HepG2 (cell line): Measurements from ENCODE around the gene SCAPER. TPM values are rescaled to one million over a fixed set of nuclear protein-coding genes. Genes with fewer than 3 reads are reported as not detected.

Experiments
- BHLHE40 ChIP-seq: IDR thresholded peaks from 2 replicates; pipeline ENCODE4 v1.6.1; 2011; ENCODE audit warnings: low read length, improper control_type of control experiment
- KDM5B ChIP-seq: sonication (generic); formaldehyde crosslinking; IDR thresholded peaks from 2 replicates; pipeline ENCODE4 v1.4.0; 2020; ENCODE audit warnings: missing genetic modification reagents, mild to moderate bottlenecking, borderline replicate concordance
- NFE2L2 ChIP-seq: fragments of 150-350 bp; IDR thresholded peaks from 2 replicates; pipeline ENCODE4 v1.6.1; 2014; ENCODE audit warnings: low read length
- PHF21A ChIP-seq: sonication (generic); formaldehyde crosslinking; IDR thresholded peaks from 2 replicates; pipeline ENCODE4 v1.5.0; 2020; ENCODE audit warnings: mild to moderate bottlenecking, missing genetic modification reagents
- POLR2AphosphoS2 ChIP-seq: IDR thresholded peaks from 2 replicates; pipeline ENCODE4 v1.6.1; 2011; ENCODE audit warnings: low read depth, low read length, improper control_type of control experiment
- POLR2AphosphoS5 ChIP-seq: IDR thresholded peaks from 2 replicates; pipeline ENCODE4 v1.6.1; 2012; ENCODE audit warnings: low read depth, low read length
- ZNF207 ChIP-seq: fragments of 450-650 bp; IDR thresholded peaks from 2 replicates; pipeline ENCODE4 v1.6.1; 2016; ENCODE audit warnings: antibody characterized with exemption, borderline replicate concordance
- ZNF879 ChIP-seq: sonication (generic); formaldehyde crosslinking; IDR thresholded peaks from 2 replicates; pipeline ENCODE4 v1.8.1; 2023; ENCODE audit warnings: missing genetic modification reagents
- polyA plus RNA-seq, 8 experiments: library from polyadenylated mRNA; depleted of rRNA in 3 of 8; stranded (reverse) in 7 of 8; unstranded in 1 of 8; fragments of >200 nt; fragmentation: Illumina TruSeq in 4 of 8; extraction: Trizol in 4 of 8; gene quantifications; 2 replicates each; pipeline versions ENCODE4 v1.2.1 to v1.2.3, GENCODE V29; 2011 to 2016; ENCODE audit warnings: low read depth in 4 of 8, missing spikeins in 1 of 8, mixed read lengths in 1 of 8; ENCODE audit not compliant: insufficient read depth in 1 of 8
- total RNA-seq, 5 experiments: library from RNA; depleted of rRNA; stranded (reverse); fragments of >200 nt; fragmentation: Illumina TruSeq; extraction: Trizol; gene quantifications; 2 replicates each; pipeline ENCODE4 v1.2.3, GENCODE V29; 2016; ENCODE audit warnings: low read depth in 1 of 5
- TF ChIP-seq, protein P1 (sequence below): sonication (generic); formaldehyde crosslinking; IDR thresholded peaks from one replicate; pipeline ENCODE4 v1.5.1; 2020; ENCODE audit warnings: mild to moderate bottlenecking, missing genetic modification reagents; ENCODE audit errors: not compliant biosample characterization
- TF ChIP-seq, protein P2 (sequence below): sonication (generic); formaldehyde crosslinking; conservative IDR thresholded peaks from 2 replicates; pipeline ENCODE4 v1.8.0; 2022; ENCODE audit warnings: missing genetic modification reagents
- TF ChIP-seq, protein P3 (sequence below): sonication (generic); formaldehyde crosslinking; IDR thresholded peaks from 2 replicates; pipeline ENCODE4 v1.5.1; 2020; ENCODE audit warnings: missing genetic modification reagents, mild to moderate bottlenecking, borderline replicate concordance

SCAPER gene
- total and polyA plus RNA-seq, 2 of the 13 experiments (the other 11 are each of a cell fraction or from before 2014, with no cell fraction given): 4.3 to 10.5 TPM

DNA sequence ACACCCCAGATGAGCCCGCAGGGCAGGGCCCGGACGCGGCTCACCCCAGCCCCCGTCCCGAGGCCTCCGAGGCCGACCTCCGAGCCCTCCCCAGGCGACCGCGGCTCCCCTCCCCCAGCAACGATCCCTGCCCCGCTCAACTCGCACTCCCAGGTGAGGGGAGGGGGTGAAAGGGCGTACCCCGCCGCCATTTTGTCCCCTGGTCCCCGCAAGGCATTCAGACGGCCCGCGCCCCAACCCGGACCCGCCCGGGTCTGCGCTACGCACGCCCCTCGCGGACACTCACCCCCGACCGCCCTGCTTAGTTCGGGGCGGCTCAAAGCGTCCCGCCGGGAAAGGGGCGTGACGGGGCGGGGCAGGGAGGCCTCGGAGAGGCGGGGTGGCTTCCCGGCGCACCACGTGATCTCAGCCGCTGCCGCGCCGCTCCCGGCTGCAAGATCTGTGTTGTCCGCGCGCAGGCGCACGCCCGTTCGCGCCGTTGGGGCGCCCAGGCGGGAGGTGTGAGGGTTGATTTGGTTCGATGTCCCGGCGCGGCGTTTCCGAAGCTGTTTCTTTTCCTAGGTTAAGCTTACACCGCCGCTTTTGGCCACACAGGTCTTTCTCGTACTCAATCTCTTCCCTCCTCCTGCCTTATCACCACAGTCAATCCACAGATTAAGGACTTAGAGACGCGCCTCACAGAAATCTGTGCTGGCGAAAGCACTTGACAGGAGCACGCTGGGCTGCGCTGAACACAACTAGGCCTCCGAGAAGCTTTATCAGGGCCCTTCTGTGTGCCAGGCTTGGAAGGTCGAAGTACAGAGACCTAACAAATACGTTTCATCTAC, at the start of gene SCAPER (continued):
- peak; percentile 72 for TF ChIP-seq PHF21A (CRISPR knock-in tag)
- TF ChIP-seq, protein P1, sequence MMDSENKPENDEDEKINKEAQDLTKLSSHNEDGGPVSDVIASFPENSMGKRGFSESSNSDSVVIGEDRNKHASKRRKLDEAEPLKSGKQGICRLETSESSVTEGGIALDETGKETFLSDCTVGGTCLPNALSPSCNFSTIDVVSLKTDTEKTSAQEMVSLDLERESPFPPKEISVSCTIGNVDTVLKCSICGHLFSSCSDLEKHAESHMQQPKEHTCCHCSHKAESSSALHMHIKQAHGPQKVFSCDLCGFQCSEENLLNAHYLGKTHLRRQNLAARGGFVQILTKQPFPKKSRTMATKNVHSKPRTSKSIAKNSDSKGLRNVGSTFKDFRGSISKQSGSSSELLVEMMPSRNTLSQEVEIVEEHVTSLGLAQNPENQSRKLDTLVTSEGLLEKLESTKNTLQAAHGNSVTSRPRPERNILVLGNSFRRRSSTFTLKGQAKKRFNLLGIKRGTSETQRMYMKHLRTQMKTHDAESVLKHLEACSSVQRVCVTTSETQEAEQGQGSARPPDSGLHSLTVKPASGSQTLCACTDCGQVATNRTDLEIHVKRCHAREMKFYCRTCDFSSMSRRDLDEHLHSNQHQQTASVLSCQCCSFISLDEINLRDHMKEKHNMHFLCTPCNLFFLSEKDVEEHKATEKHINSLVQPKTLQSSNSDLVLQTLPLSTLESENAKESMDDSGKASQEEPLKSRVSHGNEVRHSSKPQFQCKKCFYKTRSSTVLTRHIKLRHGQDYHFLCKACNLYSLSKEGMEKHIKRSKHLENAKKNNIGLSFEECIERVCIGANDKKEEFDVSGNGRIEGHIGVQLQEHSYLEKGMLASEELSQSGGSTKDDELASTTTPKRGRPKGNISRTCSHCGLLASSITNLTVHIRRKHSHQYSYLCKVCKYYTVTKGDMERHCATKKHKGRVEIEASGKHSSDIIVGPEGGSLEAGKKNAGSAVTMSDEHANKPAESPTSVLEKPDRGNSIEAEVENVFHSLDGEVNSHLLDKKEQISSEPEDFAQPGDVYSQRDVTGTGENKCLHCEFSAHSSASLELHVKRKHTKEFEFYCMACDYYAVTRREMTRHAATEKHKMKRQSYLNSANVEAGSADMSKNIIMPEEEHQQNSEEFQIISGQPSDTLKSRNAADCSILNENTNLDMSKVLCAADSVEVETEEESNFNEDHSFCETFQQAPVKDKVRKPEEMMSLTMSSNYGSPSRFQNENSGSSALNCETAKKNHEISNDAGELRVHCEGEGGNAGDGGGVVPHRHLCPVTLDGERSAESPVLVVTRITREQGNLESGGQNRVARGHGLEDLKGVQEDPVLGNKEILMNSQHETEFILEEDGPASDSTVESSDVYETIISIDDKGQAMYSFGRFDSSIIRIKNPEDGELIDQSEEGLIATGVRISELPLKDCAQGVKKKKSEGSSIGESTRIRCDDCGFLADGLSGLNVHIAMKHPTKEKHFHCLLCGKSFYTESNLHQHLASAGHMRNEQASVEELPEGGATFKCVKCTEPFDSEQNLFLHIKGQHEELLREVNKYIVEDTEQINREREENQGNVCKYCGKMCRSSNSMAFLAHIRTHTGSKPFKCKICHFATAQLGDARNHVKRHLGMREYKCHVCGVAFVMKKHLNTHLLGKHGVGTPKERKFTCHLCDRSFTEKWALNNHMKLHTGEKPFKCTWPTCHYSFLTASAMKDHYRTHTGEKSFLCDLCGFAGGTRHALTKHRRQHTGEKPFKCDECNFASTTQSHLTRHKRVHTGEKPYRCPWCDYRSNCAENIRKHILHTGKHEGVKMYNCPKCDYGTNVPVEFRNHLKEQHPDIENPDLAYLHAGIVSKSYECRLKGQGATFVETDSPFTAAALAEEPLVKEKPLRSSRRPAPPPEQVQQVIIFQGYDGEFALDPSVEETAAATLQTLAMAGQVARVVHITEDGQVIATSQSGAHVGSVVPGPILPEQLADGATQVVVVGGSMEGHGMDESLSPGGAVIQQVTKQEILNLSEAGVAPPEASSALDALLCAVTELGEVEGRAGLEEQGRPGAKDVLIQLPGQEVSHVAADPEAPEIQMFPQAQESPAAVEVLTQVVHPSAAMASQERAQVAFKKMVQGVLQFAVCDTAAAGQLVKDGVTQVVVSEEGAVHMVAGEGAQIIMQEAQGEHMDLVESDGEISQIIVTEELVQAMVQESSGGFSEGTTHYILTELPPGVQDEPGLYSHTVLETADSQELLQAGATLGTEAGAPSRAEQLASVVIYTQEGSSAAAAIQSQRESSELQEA: peak; percentile 94
- TF ChIP-seq, protein P2, sequence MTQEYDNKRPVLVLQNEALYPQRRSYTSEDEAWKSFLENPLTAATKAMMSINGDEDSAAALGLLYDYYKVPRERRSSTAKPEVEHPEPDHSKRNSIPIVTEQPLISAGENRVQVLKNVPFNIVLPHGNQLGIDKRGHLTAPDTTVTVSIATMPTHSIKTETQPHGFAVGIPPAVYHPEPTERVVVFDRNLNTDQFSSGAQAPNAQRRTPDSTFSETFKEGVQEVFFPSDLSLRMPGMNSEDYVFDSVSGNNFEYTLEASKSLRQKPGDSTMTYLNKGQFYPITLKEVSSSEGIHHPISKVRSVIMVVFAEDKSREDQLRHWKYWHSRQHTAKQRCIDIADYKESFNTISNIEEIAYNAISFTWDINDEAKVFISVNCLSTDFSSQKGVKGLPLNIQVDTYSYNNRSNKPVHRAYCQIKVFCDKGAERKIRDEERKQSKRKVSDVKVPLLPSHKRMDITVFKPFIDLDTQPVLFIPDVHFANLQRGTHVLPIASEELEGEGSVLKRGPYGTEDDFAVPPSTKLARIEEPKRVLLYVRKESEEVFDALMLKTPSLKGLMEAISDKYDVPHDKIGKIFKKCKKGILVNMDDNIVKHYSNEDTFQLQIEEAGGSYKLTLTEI (CRISPR knock-in tag): no peak
- TF ChIP-seq KDM5B (CRISPR knock-in tag): peak; percentile 99
- no peak for TF ChIP-seq POLR2AphosphoS2
- peak; percentile 49; the same call in 1 of the 2 replicates for TF ChIP-seq POLR2AphosphoS5
- TF ChIP-seq ZNF879 (CRISPR knock-in tag): peak; percentile 94
- no peak for TF ChIP-seq ZNF207
- TF ChIP-seq BHLHE40: 0 out of 2 replicates have a peak, but pooled peaks have one; percentile 41
- TF ChIP-seq, protein P3, sequence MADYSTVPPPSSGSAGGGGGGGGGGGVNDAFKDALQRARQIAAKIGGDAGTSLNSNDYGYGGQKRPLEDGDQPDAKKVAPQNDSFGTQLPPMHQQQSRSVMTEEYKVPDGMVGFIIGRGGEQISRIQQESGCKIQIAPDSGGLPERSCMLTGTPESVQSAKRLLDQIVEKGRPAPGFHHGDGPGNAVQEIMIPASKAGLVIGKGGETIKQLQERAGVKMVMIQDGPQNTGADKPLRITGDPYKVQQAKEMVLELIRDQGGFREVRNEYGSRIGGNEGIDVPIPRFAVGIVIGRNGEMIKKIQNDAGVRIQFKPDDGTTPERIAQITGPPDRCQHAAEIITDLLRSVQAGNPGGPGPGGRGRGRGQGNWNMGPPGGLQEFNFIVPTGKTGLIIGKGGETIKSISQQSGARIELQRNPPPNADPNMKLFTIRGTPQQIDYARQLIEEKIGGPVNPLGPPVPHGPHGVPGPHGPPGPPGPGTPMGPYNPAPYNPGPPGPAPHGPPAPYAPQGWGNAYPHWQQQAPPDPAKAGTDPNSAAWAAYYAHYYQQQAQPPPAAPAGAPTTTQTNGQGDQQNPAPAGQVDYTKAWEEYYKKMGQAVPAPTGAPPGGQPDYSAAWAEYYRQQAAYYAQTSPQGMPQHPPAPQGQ: no peak
- TF ChIP-seq NFE2L2: no peak
